Keratinocyte (primary cell): ENCODE results near the gene NIPAL4.

ENCODE experiments used
- EZH2 ChIP-seq: IDR thresholded peaks from one replicate; pipeline ENCODE4 v1.6.1; 2012; ENCODE audit warnings: inconsistent platforms, mild to moderate bottlenecking, low read length, moderate library complexity
- TF ChIP-seq, protein P1 (sequence below), 3 experiments: IDR thresholded peaks in 1 of 3; conservative IDR thresholded peaks in 1 of 3; optimal IDR thresholded peaks in 1 of 3; 2 replicates in 2 of 3; 3 replicates in 1 of 3; pipeline versions ENCODE3 to v1.5.1; 2011; ENCODE audit warnings: low read length in 3 of 3, mild to moderate bottlenecking in 3 of 3, moderate library complexity in 2 of 3, control low read depth in 1 of 3, inconsistent platforms in 1 of 3; ENCODE audit not compliant: insufficient read depth in 2 of 3; ENCODE audit errors: extremely low read depth in 1 of 3

DNA sequence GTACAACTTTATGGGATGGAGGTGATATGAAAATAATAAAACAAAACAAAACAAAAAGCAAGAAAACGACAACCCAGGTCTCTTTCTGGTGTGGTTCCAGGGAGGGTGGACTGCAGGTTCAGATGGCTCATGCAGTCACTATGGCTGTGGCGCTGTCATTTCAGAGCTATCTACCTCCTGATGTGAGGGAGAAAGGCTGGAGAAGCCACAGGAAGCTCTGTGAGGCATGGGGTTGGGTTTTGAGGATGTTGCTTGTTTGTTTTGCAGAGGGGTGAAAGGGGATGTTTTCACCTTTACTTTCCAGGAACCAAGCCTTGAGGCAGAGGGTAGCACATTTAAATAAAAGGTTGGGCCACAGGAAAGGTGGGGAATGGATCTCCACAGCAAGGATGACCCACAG, 18.7 kb downstream of the NIPAL4 start:
- TF ChIP-seq, protein P1, sequence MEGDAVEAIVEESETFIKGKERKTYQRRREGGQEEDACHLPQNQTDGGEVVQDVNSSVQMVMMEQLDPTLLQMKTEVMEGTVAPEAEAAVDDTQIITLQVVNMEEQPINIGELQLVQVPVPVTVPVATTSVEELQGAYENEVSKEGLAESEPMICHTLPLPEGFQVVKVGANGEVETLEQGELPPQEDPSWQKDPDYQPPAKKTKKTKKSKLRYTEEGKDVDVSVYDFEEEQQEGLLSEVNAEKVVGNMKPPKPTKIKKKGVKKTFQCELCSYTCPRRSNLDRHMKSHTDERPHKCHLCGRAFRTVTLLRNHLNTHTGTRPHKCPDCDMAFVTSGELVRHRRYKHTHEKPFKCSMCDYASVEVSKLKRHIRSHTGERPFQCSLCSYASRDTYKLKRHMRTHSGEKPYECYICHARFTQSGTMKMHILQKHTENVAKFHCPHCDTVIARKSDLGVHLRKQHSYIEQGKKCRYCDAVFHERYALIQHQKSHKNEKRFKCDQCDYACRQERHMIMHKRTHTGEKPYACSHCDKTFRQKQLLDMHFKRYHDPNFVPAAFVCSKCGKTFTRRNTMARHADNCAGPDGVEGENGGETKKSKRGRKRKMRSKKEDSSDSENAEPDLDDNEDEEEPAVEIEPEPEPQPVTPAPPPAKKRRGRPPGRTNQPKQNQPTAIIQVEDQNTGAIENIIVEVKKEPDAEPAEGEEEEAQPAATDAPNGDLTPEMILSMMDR (optimal IDR thresholded peaks at IDR 0.05 in 1 of 3, IDR thresholded peaks at IDR 0.05 in 1 of 3, conservative IDR thresholded peaks at IDR 0.05 in 1 of 3; ENCODE audit: extremely low read depth in 1 of 3, insufficient read depth in 2 of 3, low read length in 3 of 3), result no peak
- no peak for TF ChIP-seq EZH2
